Mucosa of gallbladder (tissue), 1 donor: ENCODE measurements around the gene GRAMD1A. TPM values are rescaled to one million over a fixed set of nuclear protein-coding genes. Genes with fewer than 3 reads are reported as not detected.
"Not testable (repeated sequence)": the region's sequence is repeated elsewhere in the genome, so short reads cannot be mapped to it uniquely, and the experiment has no call there.

Experiments
- DNase-seq: peaks from one replicate; pipeline ENCODE4 v3.0.0-alpha.2; 2020; ENCODE audit warnings: low spot score
- total RNA-seq: library from RNA; stranded (reverse); gene quantifications from one replicate; pipeline ENCODE4 v1.2.1, GENCODE V29; 2021
- donor health status: DM: no; HTN: no; CAD: no.

Gene GRAMD1A
- total RNA-seq, 1 donor from 2014 or later = 31.7 TPM

DNA sequence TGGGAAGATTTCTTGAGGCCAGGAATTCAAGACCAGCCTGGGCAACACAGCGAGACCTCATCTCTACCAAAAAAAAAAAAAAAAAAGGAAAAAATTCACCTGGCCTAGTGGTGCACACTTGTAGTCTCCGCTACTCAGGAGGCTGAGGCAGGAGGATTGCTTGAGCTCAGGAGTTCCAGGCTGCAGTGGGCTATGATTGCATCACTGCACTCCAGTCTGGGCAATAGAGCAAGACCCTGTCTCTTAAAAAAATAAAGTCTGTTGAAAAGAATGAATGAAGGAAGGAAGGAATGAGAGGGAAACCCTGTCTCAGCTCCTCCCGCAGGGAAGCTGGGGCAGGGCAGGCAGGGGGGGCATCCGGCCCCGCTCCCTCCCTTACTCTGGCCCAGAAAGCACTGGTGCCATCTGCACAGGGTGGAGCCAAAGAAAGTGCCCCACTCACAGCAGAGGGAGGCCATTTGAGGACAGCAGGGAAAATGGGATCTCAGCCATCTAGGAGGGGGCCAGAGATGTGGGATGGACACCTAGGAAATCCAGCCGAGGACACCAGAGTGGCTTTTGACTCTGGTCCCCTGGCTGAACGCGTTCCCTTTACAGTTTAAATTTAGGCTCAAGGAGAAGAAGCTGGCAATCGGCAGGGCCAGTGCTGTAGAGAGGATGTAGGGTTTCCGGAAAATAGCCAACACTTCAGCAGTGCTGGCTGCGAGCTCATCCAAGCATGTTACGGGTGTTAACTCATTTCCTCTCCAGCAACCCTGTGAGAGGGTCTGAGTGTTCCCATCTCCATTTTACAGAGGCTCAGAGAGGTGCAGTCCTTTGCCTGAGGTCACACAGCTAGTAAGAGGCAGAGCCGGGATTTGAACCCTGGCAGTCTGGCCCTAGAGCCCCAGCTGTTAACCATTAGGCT is 37.8 kb downstream of the GRAMD1A start:
- DNase-seq = no peak

DNA sequence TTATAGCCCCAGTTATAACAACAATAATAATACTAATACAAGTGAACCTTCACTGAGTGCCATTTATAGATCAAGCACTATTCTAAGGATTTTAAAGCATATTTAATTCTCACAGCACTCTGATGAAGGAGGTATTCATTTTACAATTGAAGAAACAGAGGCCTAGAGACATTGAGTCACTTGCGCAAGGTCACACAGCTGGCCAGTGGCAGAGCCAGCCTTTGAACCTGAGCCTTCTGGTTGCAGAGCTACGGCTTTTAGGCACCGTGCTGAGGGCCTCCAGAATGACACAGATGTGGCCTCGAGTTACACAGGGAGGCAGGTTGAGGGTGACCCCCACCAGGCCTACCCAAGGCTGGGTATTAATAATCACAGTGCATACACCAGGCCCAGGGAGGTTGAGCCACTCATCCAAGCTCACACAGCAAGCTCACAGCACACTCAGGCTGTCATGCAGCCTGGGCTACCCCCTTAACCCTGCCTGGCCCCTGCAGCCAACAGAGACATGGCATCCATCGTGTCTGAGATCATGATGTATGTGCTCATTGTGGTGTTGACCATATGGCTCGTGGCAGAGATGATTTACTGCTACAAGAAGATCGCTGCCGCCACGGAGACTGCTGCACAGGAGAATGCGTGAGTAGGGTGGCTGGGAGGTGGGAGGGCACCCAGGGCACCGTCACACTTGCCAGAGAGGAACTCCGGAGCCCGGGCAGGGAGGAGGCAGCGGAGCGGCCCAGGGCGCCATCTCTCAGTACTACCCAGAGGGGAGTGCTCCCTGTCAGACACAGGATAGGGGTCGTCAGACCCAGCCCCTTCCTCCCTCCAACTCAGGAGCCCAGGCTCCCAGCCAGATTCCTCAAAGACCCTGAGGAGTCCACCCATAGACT is 38.7 kb downstream of the GRAMD1A start:
- DNase-seq = no peak

DNA sequence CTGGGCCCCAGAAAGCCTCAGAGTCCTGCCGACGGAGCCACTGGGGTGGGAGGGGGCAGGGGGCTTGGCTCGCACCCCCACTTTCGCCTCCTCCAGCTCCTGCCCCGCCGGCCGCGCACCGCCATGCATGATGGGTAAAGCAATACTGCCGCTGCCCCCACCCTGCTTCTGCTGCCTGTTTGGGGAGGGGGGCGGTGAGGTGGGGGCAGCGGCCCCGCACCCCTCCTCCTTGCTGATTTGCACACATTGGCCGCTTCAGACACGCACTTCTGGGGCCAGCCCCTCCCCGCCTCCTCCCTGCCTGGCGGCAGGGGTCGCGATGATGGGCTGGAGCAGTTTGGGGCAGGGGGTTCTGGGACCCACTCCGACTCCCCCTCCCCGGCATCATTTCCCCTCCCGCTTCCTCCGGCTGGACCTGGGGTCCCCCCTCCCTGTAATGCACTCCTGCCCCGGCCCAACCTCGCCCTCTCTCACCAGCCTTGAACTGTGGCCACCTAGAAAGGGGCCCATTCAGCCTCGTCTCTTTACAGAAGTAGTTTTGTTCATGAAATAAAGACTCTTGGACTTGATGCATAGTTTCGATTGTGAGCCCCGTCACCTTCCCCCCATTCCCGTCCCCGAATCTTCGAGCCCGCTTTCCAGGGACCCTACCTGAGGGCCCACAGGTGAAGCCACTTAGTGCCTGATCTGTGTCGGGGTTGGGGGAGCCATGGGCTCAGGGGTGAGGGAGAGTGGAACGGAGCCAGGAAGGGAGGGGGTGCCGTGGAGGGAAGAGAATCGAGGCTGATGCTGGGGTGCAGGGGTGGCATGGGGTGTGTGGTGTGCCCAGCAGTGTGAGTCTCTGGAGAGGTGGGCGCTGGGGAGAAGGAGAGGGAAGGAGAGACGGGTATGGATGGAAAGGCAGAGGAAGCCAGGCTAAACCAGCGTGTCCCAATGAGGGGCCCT is 40.0 kb downstream of the GRAMD1A start:
- DNase-seq = no peak

DNA sequence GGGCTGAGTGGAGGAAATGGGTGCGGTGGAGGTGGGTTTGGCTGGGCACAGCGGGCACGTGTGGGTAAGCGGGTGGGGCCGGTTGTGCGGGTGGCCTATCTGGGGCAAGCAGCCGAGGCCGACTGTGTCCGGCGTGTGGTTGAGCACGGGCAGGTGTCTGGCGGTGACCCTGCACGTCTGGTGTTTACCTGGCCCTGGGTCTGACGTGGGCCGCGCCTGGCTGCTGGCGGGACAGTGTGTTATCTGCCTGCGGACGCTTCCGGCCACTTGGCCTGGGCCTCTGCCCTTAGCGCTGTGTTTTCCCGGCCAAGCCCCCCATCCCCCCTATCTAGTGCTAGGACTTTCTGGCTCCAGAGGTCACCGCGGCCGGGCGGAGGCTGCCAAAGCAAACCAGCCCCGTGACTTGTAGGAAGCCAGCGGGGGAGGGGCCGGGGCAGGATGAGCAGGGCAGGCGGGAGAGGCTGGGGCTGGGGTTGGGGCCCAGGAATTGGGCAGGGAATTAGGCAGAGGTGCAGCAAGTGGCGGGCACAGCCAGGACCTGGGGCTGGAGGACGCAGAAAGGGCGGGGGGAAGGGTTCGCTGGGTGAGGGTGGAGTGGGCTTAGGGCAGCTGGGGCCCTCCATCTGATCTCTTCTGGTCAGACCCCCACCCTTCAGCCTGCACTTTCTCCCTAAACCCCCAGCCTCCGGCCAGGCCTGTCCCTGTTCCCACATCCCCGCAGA is 40.9 kb downstream of the GRAMD1A start:
- peak; percentile 82 for DNase-seq

DNA sequence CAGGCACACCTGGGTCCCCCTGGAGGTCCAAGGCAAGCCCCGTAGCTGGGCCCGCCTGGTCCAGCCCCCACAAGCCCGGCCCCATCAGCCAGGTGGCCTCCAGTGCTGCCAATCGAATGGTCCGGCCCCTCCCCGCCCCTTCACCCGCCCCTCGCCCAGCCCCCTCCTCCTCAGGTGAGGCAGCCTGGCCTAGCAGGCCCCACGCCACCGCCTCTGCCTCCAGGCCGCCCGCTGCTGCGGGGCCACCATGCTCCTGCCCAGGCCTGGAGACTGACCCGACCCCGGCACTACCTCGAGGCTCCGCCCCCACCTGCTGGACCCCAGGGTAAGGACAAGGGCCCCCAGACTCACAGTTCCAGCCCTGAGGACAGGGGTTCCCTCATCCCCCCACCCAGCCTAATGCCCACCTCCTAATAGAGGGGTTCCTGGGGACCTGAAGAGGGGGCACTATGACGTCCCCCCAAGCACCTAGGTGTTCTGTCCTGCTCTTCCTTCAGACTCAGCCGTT is 41.5 kb downstream of the GRAMD1A start, which contains the start of gene HPN:
TSS of gene HPN (plus strand) at position 174 of the 508 bp plus-strand sequence. CDS start 786 bp downstream, outside the sequence.
- DNase-seq = peak; percentile 33

DNA sequence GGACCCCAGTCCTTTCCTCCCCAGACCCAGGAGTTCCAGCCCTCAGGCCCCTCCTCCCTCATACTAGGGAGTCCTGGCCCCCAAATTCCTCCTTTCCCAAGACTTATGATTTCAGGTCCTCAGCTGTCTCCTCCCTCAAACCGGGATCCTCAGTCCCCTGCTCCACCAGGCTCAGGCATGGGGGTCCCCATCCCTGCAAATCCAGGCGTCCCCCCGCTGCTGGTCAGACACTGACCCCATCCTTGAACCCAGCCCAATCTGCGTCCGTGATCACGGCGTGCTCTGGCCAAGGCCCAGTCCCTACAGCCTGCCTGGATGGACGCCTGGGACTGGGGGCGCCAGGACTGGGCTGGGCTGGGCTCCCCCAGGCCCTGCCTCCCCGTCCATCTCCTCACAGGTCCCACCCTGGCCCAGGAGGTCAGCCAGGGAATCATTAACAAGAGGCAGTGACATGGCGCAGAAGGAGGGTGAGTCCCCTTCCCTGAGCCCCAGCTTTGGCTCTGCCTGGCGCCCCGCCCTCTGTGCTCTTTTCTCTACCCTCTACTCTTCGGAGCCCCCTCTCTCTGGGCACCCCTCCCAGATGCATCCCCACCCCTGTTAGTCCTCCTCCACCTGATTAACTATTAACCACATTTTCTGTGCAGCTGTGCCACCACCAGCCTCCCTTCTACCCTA is 42.1 kb downstream of the GRAMD1A start:
- DNase-seq = no peak

DNA sequence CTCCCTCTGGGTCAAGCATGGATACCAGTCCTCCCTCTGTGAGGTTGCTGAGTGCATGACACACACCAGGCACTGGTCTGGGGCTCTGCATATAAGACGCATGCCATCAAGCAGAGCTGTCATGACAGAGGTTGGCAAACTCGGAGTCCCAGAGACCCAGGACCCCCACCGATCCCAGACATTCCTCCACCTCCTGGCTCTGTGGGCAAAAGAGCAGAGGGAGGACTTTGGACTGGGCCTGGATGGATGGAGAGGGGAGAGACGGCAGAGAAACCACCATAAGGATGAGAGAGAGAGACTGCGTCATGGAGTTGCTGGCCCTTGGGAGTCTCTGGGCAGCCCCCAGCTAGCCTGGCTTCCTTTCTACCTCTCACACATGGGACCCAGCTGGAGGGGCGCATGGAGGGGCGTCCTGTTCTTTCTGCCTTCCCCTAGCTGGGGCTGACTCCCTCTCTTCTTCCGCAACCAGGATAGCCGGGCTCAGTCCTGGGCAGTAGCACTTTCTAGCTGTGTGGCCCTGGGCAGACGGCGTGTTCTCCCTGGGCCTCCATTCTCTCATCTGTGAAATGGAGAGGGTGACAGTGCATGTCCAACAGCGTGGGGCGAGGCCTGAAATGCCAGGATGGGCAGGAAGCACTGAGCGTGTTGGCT is 43.0 kb downstream of the GRAMD1A start:
- no peak for DNase-seq

DNA sequence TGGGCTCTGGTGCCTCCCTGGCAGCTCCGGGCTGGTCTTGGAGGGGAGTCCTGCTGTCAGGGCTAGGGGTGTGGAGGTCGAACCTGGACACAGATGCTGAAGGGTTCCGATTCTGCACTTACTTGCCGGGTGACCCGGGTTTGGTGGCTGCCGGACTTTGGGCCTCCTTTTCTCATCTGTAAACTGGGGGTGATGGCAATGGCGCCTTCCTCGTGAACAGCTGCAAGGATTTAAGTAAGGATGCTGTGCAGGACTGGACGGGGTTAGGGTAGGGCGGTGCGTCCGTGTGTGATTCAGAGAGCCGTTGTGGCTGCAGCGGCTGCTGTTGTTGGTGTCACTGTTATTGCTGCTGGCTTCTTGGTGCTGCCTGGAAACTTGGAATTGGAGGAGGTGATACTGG is 43.8 kb downstream of the GRAMD1A start:
- DNase-seq = no peak

DNA sequence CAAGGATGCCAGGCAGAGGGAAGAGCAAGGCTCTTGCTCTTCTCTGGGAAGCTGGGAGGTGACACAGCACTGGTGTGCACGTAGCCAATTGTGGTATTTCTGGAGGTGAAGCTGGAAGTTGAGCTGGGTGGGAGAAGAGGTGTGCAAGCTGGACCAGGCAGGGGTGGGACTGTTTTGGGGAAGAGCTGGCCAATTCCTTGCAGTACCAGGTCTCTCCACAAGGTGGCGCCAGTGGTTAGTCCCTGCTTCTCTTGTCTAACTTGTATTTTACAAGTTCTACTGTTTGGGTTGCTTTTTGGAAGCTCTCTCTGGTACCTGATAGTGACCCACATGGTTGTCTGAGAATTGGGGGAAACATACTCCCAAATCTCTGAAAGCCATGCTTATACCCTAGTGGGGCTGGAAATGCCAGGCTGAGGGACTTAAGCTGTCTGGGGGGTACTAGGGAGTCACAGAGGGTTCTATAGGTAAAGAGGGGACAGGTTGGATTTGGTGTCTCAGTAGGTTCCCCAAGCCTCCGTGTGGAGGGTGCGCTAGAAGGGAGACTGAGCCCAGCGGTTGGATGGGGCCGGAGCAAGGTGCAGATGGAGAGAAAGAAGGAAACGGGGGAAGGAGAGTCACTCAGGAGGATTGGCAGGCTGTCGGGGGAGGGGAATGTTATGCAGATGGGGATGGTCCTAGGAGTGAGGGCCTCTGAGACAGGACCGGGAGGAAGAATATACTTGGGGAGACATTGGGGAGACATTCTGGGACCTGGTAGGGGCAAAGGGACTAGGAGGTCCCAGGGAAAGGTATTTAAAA is 44.4 kb downstream of the GRAMD1A start:
- no peak for DNase-seq

DNA sequence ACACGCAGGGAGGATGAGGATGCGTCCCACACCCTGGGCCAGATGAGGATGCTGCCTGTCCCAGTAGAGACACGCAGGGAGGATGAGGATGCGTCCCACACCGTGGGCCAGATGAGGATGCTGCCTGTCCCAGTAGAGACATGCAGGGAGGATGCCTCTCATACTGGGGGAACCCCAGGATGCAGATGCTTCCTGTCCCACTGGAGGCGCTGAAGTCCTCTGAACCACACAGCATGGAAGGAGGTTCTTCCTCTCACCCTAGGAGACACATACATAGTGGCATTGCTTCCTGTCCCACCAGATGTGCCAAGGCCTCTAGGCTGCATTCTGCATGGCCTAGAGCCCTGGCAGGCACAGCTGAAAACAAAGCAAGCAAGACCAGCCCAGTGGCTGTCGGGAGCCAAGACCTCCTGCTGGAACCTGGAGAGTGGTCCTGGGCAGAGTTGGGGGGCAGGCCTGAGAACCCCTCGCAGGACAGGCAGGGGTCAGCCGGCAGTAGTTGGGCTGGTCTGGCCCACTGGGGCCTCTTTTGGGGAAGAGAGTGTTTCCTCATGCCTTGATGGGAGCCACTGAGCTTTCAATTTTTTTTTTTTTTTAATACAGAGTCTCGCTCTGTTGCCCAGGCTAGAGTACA is 45.7 kb downstream of the GRAMD1A start:
- no peak for DNase-seq

DNA sequence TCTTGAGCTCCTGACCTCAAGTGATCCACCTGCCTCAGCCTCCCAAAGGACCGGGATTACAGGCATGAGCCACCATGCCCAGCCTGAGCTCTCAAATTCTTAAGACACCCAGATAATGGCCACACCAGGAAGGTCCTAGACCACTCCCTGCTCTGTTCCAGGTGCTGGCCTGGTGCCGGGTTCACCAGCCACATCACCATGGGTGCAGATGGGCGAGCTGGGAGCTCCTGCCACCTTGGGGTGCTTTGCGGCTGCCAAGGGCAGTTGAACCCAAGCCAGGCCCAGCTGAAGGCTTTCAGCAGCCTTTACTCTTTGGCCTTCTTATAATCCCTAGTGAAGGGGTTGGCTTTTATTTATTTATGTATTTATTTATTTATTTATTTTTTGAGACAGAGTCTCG is 46.3 kb downstream of the GRAMD1A start:
- no peak for DNase-seq

DNA sequence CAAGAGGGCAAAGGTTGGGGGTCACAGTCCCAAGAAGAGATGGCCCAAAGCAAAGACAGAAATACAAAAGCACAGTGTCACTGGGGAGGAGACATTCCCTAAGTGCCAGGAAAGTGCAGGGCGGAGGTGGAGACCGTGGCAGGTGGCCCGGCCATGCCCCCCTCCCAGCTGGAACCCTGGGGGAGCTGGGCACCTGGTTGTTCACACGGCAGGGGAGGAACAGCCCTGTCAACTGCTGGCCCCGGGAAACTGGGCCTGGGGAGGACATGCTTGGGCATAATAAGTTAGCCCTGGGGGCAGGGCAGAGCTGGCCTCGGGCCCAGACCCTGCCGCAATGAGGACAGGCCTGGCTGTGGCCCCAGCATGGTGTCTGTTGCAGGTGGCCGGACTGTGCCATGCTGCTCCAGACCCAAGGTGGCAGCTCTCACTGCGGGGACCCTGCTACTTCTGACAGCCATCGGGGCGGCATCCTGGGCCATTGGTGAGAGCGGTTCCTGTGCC is 48.8 kb downstream of the GRAMD1A start:
- no peak for DNase-seq

DNA sequence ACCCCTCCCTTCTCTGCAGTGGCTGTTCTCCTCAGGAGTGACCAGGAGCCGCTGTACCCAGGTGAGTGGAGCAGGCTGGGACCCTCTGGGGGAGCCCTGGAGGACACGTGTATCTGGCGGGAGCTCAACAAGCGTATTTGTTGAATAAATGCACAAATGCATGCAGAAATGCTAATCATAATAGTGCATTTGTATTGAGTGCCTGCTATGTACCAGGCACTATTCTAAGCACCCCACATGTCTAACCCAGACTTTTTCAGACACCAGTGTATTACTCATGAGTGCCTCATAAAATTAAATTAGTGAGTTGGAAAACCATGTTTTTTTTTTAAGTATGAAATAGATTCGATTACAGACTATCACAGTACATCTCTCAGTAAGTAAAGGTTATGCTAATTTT is 49.3 kb downstream of the GRAMD1A start:
- no peak for DNase-seq

DNA sequence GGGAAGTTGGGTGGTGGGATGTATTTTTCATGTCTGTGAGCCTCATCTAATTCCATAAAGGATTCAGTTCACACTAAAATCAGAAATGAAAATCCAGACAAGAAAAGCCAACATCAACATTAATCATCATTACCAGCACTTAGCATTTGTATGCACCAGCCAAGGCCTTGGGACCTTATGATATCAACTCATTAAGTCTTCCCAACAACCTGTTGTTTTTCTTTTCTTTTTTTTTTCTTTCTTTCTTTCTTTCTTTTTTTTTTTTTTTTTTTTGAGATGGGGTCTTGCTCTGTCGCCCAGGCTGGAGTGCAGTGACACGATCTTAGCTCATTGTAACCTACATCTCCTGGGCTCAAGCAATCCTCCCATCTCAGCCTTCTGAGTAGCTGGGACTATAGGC is 50.5 kb downstream of the GRAMD1A start:
- DNase-seq = not testable (repeated sequence)

DNA sequence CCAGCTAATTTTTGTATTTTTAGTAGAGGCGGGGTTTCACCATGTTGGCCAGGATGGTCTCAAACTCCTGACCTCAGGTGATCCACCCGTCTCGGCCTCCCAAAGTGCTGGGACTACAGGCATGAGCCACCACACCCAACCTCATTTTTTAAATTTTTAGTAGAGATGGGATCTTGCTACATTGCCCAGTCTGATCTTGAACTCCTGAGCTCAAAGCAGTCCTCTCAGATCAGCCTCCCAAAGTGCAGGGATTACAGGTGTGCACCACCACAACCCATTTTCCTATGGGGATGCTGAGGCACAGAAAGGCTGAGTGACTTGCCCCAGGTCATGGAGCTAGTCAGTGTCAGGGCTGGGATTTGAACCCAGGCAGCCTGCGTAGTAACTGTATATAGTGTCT is 51.1 kb downstream of the GRAMD1A start:
- not testable (repeated sequence) for DNase-seq

DNA sequence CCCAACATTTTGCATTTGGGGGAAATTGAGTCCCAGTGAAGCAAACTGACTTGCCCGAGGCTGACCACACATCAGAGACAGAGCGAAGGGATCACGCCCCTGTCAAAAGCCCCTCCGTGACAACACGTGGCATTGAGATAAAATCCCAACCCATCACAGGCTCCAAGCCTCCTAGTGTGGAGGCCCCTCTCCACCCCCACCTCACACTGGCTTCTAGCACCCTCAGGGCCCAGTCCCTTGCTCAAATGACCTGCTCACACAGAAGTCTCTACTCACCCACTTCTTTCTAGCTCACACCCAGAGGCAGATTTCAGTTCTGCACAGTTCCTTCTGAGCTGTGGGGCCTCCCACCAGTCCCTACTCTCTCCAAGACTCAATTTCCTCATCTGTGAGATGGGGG is 51.7 kb downstream of the GRAMD1A start:
- no peak for DNase-seq

DNA sequence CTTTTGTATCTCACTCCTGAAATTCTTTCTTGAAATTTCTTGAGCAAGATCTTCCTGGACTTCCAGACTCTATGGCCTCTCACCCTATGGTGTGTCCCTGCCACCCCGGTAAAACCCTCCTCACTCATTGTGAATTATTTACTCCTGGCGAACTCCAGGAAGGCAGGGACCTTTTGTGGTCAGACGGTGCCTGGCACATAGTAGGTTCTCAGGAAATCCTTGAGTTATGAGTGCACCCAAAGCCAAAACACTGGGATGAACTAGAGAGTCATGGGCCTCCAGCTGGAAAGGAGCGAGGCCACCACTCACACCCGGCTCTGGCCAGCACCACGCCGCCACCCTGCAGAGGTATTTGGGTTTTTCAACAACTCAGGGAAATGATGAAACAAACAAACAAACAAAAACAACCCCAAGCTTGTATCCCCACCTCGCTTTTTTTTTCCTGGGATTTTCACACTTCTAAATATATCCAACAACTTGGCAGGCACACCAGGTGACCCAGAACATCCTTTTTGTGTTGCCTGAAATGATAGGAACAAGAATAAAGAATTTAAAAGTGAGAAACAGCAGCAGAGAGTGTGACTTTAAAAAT is 52.6 kb downstream of the GRAMD1A start:
- no peak for DNase-seq
